Coronary artery (tissue), 2 donors: ENCODE data around the gene TARBP2.

Experiments
- DNase-seq: peaks from one replicate; pipeline ENCODE4 v3.0.0-alpha.2; 2017; ENCODE audit warnings: low spot score
- H3K27ac ChIP-seq, 2 donors: fragments of 200-600 bp; sonication (generic); one replicate each; pipeline ENCODE4 v1.5.1; 2016 to 2019
- H3K4me3 ChIP-seq: fragments of 200-600 bp; sonication (generic); 2 replicates; pipeline ENCODE4 v1.5.1; 2016; ENCODE audit warnings: mild to moderate bottlenecking, moderate library complexity
- CTCF ChIP-seq: fragments of 200-600 bp; sonication (generic); IDR thresholded peaks from one replicate; pipeline ENCODE4 v1.5.1; 2019; ENCODE audit warnings: antibody characterized with exemption

TARBP2 gene

GRCh38 chr12:53506881-53507602, 6.0 kb downstream of the TARBP2 start, which contains the start of gene NPFF:
Gene NPFF (minus strand): TSS chr12:53507484. CDS start chr12:53507474, 10 bp downstream.
- peak within 1 kb of the TSS; percentile 42 to 99 for H3K27ac ChIP-seq
- no peak for TF ChIP-seq CTCF
- no peak for DNase-seq
- no peak within 1 kb of the TSS for H3K4me3 ChIP-seq

- Histone ChIP-seq H3K4me3 (no peak overlapping the region), H3K27ac (peak overlapping the region in 1 of 2 donors; percentile 99)
- no peak for TF ChIP-seq CTCF
- no peak for DNase-seq
Measured at GRCh38 chr12:53507603-53507885, 6.5 kb downstream of the TARBP2 start.

GRCh38 chr12:53508534-53509170, 7.6 kb downstream of the TARBP2 start:
- Histone ChIP-seq H3K4me3 (no peak overlapping the region), H3K27ac (peak overlapping the region in 1 of 2 donors; percentile 46)
- peak; percentile 86 for DNase-seq
- peak; percentile 87 for TF ChIP-seq CTCF

- Histone ChIP-seq H3K4me3 (no peak overlapping the region), H3K27ac (no peak overlapping the region)
- DNase-seq: no peak
- TF ChIP-seq CTCF: no peak
Measured at GRCh38 chr12:53510181-53510812, 9.2 kb downstream of the TARBP2 start.

GRCh38 chr12:53513712-53514410, 12.8 kb downstream of the TARBP2 start:
- no peak overlapping the region for H3K4me3 ChIP-seq
- no peak for DNase-seq
- no peak overlapping the region for H3K27ac ChIP-seq
- no peak for TF ChIP-seq CTCF

- TF ChIP-seq CTCF: no peak
- no peak overlapping the region for H3K27ac ChIP-seq
- H3K4me3 ChIP-seq: no peak overlapping the region
- DNase-seq: no peak
Measured at GRCh38 chr12:53514628-53515290, 13.7 kb downstream of the TARBP2 start.
